ENCODE data around the gene EXOC2.

EXOC2 gene

DNA sequence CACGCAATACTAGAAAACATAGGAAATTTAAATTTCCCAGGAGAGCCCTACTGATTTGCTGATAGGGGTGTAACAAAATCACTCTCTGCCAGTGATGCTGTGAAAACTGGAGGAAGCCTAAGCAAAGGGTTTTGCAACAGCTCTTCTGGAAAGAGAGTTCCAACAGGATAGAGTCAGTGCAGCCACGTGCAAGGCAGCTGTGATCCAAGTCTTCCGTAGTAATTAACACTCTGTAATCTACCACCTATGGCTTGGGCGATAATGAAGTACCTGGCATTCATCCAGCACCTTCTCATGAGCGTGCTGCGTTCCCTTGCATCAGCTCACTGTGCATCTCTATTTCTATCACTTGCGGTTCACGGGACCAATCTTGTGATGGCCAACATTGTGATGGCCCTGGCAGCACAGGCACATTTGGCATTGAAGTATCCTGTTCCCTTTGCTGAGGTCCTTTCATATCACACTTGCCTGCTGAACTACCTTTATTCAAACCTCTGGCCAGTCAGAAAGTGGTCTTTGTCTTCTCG lies 253.2 kb downstream of the EXOC2 start:
- no peak for ATAC-seq
- TF ChIP-seq, protein P1, sequence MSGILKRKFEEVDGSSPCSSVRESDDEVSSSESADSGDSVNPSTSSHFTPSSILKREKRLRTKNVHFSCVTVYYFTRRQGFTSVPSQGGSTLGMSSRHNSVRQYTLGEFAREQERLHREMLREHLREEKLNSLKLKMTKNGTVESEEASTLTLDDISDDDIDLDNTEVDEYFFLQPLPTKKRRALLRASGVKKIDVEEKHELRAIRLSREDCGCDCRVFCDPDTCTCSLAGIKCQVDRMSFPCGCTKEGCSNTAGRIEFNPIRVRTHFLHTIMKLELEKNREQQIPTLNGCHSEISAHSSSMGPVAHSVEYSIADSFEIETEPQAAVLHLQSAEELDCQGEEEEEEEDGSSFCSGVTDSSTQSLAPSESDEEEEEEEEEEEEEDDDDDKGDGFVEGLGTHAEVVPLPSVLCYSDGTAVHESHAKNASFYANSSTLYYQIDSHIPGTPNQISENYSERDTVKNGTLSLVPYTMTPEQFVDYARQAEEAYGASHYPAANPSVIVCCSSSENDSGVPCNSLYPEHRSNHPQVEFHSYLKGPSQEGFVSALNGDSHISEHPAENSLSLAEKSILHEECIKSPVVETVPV (CRISPR knock-in tag; IDR thresholded peaks at IDR 0.05), result no peak
- TF ChIP-seq RARB (CRISPR knock-in tag; IDR thresholded peaks at IDR 0.05) (no peak), ISL1 (CRISPR knock-in tag; IDR thresholded peaks at IDR 0.05) (no peak), ESRRG (CRISPR knock-in tag; IDR thresholded peaks at IDR 0.05) (no peak), CSDC2 (CRISPR knock-in tag; IDR thresholded peaks at IDR 0.05) (no peak), OSR1 (CRISPR knock-in tag; IDR thresholded peaks at IDR 0.05) (no peak), GLIS3 (CRISPR knock-in tag; IDR thresholded peaks at IDR 0.05) (no peak), SNAI2 (CRISPR knock-in tag; IDR thresholded peaks at IDR 0.05) (no peak), ZNF8 (CRISPR knock-in tag; IDR thresholded peaks at IDR 0.05) (no peak), TCF4 (CRISPR knock-in tag; IDR thresholded peaks at IDR 0.05; ENCODE audit: borderline replicate concordance) (no peak)
- TF ChIP-seq, protein P2, sequence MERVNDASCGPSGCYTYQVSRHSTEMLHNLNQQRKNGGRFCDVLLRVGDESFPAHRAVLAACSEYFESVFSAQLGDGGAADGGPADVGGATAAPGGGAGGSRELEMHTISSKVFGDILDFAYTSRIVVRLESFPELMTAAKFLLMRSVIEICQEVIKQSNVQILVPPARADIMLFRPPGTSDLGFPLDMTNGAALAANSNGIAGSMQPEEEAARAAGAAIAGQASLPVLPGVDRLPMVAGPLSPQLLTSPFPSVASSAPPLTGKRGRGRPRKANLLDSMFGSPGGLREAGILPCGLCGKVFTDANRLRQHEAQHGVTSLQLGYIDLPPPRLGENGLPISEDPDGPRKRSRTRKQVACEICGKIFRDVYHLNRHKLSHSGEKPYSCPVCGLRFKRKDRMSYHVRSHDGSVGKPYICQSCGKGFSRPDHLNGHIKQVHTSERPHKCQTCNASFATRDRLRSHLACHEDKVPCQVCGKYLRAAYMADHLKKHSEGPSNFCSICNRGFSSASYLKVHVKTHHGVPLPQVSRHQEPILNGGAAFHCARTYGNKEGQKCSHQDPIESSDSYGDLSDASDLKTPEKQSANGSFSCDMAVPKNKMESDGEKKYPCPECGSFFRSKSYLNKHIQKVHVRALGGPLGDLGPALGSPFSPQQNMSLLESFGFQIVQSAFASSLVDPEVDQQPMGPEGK (CRISPR knock-in tag; IDR thresholded peaks at IDR 0.05; ENCODE audit: borderline replicate concordance), result no peak

DNA sequence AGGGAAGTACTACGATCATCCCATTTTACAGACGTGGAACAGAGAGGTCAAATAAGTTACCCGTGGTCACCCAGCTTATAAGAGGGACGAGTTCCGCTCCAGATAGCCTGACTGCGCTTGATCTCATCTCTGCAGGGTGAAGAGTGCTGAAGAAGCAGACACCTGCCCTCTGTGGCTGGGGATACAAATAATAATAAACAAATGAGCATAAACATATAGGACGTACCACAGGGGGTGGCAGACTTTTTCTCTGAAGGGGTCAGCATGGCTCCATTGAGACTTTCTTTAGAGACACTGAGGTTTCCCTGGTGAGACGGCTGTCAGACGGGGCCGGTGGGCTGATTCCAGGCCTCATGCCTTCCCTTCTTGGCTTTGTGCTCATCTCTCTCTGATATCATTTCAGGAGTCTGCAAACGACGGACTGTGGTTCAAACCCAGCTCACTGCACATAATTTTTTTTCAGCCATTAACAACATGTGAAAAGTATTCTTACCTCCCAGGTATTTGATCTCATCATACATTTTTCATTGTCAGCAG lies 254.2 kb downstream of the EXOC2 start:
- ATAC-seq, result no peak
- TF ChIP-seq ZFP30 (CRISPR knock-in tag; IDR thresholded peaks at IDR 0.05) (no peak), ZNF565 (CRISPR knock-in tag; conservative IDR thresholded peaks at IDR 0.05; ENCODE audit: low read depth) (no peak)
- TF ChIP-seq, protein P3, sequence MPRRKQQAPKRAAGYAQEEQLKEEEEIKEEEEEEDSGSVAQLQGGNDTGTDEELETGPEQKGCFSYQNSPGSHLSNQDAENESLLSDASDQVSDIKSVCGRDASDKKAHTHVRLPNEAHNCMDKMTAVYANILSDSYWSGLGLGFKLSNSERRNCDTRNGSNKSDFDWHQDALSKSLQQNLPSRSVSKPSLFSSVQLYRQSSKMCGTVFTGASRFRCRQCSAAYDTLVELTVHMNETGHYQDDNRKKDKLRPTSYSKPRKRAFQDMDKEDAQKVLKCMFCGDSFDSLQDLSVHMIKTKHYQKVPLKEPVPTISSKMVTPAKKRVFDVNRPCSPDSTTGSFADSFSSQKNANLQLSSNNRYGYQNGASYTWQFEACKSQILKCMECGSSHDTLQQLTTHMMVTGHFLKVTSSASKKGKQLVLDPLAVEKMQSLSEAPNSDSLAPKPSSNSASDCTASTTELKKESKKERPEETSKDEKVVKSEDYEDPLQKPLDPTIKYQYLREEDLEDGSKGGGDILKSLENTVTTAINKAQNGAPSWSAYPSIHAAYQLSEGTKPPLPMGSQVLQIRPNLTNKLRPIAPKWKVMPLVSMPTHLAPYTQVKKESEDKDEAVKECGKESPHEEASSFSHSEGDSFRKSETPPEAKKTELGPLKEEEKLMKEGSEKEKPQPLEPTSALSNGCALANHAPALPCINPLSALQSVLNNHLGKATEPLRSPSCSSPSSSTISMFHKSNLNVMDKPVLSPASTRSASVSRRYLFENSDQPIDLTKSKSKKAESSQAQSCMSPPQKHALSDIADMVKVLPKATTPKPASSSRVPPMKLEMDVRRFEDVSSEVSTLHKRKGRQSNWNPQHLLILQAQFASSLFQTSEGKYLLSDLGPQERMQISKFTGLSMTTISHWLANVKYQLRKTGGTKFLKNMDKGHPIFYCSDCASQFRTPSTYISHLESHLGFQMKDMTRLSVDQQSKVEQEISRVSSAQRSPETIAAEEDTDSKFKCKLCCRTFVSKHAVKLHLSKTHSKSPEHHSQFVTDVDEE (CRISPR knock-in tag; IDR thresholded peaks at IDR 0.05), result no peak

DNA sequence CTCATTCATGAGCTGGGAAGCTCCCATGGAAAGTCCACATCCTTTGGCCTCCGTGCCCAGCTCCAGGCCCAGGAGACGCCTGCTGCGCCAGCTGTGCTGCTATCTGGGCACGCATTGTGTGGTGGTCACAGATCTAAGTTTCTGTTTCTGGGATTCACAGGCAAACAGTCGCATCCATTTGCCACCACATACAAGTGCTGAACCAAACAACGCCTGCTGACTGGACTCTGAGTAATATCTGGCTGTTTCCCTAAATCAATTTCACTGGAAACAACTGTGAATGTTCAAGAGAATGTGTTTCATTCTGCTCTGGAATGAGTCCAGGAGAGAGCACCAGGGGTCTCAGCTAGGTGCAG lies 255.9 kb downstream of the EXOC2 start:
- no peak; the same call in 2 of the 3 replicates for ATAC-seq
- TF ChIP-seq, protein P1 (CRISPR knock-in tag; IDR thresholded peaks at IDR 0.05), result no peak
- TF ChIP-seq BACH2 (CRISPR knock-in tag; IDR thresholded peaks at IDR 0.05; ENCODE audit: borderline replicate concordance) (no peak), PPARA (CRISPR knock-in tag; IDR thresholded peaks at IDR 0.05; ENCODE audit: borderline replicate concordance) (no peak), RARB (CRISPR knock-in tag; IDR thresholded peaks at IDR 0.05) (no peak), ZFP30 (CRISPR knock-in tag; IDR thresholded peaks at IDR 0.05) (no peak), ZNF565 (CRISPR knock-in tag; conservative IDR thresholded peaks at IDR 0.05; ENCODE audit: low read depth) (no peak), ESRRG (CRISPR knock-in tag; IDR thresholded peaks at IDR 0.05) (no peak), CSDC2 (CRISPR knock-in tag; IDR thresholded peaks at IDR 0.05) (no peak), TCF4 (CRISPR knock-in tag; IDR thresholded peaks at IDR 0.05; ENCODE audit: borderline replicate concordance) (no peak), SNAI2 (CRISPR knock-in tag; IDR thresholded peaks at IDR 0.05) (no peak), ZC3H10 (CRISPR knock-in tag; IDR thresholded peaks at IDR 0.05) (no peak), ZFP3 (CRISPR knock-in tag; IDR thresholded peaks at IDR 0.05) (no peak)
- TF ChIP-seq, protein P2 (CRISPR knock-in tag; IDR thresholded peaks at IDR 0.05; ENCODE audit: borderline replicate concordance), result no peak

Measured in SK-N-SH treated with all-trans-retinoic acid at 6 μM for 48 hours (cell line).